ENCODE results near the gene ZNF629. TPM values are rescaled to one million over a fixed set of nuclear protein-coding genes. Genes with fewer than 3 reads are reported as not detected.
A peak's percentile ranks its signal among the peaks of the same experiment; 100 is the strongest.
"Not testable (repeated sequence)": the region's sequence is repeated elsewhere in the genome, so short reads cannot be mapped to it uniquely, and the experiment has no call there.

The ZNF629 gene
- polyA plus RNA-seq (2013, experiment 1 of 2; ENCODE audit: insufficient read length): 14.3 TPM
- 15.0 TPM for polyA plus RNA-seq (2013, experiment 2 of 2; ENCODE audit: insufficient read length)

- DNase-seq: peak; percentile 80
Measured at GRCh38 chr16:30786936-30787612, at the start of gene ZNF629. ZNF629 (minus strand) TSS chr16:30787205; CDS start chr16:30784482, 2,723 bp downstream.

- DNase-seq: no peak
Measured at GRCh38 chr16:30834130-30834740, 47.2 kb upstream of the ZNF629 start.

GRCh38 chr16:30830072-30830417, 43.0 kb upstream of the ZNF629 start:
- no peak for DNase-seq

GRCh38 chr16:30829130-30830071, 42.4 kb upstream of the ZNF629 start:
- DNase-seq: peak; percentile 39

- DNase-seq: no peak
Measured at GRCh38 chr16:30821891-30822290, 34.9 kb upstream of the ZNF629 start.

GRCh38 chr16:30821441-30821840, 34.4 kb upstream of the ZNF629 start:
- not testable (repeated sequence) for DNase-seq

GRCh38 chr16:30820952-30821421, 34.0 kb upstream of the ZNF629 start:
- DNase-seq: no peak

- DNase-seq: no peak
Measured at GRCh38 chr16:30816769-30817168, 29.8 kb upstream of the ZNF629 start.

- DNase-seq: no peak
Measured at GRCh38 chr16:30813821-30814189, 26.8 kb upstream of the ZNF629 start.

GRCh38 chr16:30809675-30810074, 22.7 kb upstream of the ZNF629 start:
- DNase-seq: not testable (repeated sequence)

- DNase-seq: not testable (repeated sequence)
Measured at GRCh38 chr16:30808890-30809426, 22.0 kb upstream of the ZNF629 start.

GRCh38 chr16:30808146-30808545, 21.1 kb upstream of the ZNF629 start:
- no peak for DNase-seq

- peak; percentile 82 for DNase-seq
Measured at GRCh38 chr16:30805370-30806169, 18.6 kb upstream of the ZNF629 start.

GRCh38 chr16:30805056-30805369, 18.0 kb upstream of the ZNF629 start:
- DNase-seq: no peak

GRCh38 chr16:30802936-30803335, 15.9 kb upstream of the ZNF629 start:
- no peak for DNase-seq

GRCh38 chr16:30797670-30798309, 10.8 kb upstream of the ZNF629 start:
- DNase-seq: no peak

- no peak for DNase-seq
Measured at GRCh38 chr16:30794634-30795033, 7.6 kb upstream of the ZNF629 start.

GRCh38 chr16:30793508-30794069, 6.6 kb upstream of the ZNF629 start:
- DNase-seq: no peak

GRCh38 chr16:30787613-30788378, 791 bp upstream of the ZNF629 start:
- no peak for DNase-seq
